B cell (primary cell): ENCODE data around the gene CCBE1. TPM values are rescaled to one million over a fixed set of nuclear protein-coding genes. Genes with fewer than 3 reads are reported as not detected.

Source experiments
- ATAC-seq: fragments of 200-7000 bp; cut with Tn5 transposase; one replicate; pipeline ENCODE4 v1.10.0; 2021; ENCODE audit warnings: low read depth, mild to moderate bottlenecking, moderate number of reproducible peaks, moderate library complexity
- CTCF ChIA-PET: fragments of 350-600 bp; sonication (Branson Sonifier 250); formaldehyde crosslinking; loops from one replicate; lab custom pipeline; 2021; ENCODE audit warnings: antibody characterized with exemption, inconsistent platforms; lab: Charles Lee
- POLR2A ChIA-PET: fragments of 350-600 bp; sonication (Branson Sonifier 250); formaldehyde crosslinking; loops from one replicate; lab custom pipeline; 2021; ENCODE audit warnings: antibody characterized with exemption; lab: Charles Lee
- DNase-seq: peaks from one replicate; pipeline ENCODE4 v3.0.0; 2013
- H2AFZ ChIP-seq: 2 replicates; pipeline ENCODE4 v1.6.1; 2012; ENCODE audit warnings: mild to moderate bottlenecking, low read depth, low read length; ENCODE audit not compliant: insufficient read depth, poor library complexity, severe bottlenecking
- H3K27ac ChIP-seq, 2 donors: 1 replicate in 1 of 2; 2 replicates in 1 of 2; pipeline ENCODE4 v1.5.1; 2012 to 2013; ENCODE audit warnings: low read length in 2 of 2, mild to moderate bottlenecking in 2 of 2, moderate library complexity in 1 of 2
- H3K27me3 ChIP-seq, 4 experiments: fragments of 200-600 bp in 1 of 4; sonication (generic) in 1 of 4; replicated peaks in 1 of 4; 1 replicate in 2 of 4; 2 replicates in 2 of 4; pipeline versions ENCODE4 v1.6.1 to v1.7.0; 2013 to 2016; ENCODE audit warnings: low read length in 3 of 4, mild to moderate bottlenecking in 2 of 4, mixed read lengths in 1 of 4, moderate library complexity in 1 of 4; ENCODE audit not compliant: insufficient read depth in 4 of 4, control insufficient read depth in 3 of 4; ENCODE audit errors: control extremely low read depth in 1 of 4
- H3K36me3 ChIP-seq, 2 experiments: replicated peaks in 1 of 2; 1 replicate in 1 of 2; 2 replicates in 1 of 2; pipeline versions ENCODE4 v1.6.1 to v1.7.1; 2013; ENCODE audit warnings: low read length in 1 of 2; ENCODE audit not compliant: insufficient read depth in 2 of 2, control insufficient read depth in 1 of 2; ENCODE audit errors: control extremely low read depth in 1 of 2, extremely low read depth in 1 of 2
- H3K4me1 ChIP-seq, 2 donors: fragments of 200-600 bp in 1 of 2; sonication (generic) in 1 of 2; 1 replicate in 1 of 2; 2 replicates in 1 of 2; pipeline versions ENCODE4 v1.5.1 to v1.6.1; 2013 to 2017; ENCODE audit warnings: low read length in 2 of 2; ENCODE audit not compliant: control insufficient read depth in 2 of 2, insufficient read depth in 2 of 2
- H3K4me2 ChIP-seq: replicated peaks from 2 replicates; pipeline ENCODE3; 2012; ENCODE audit warnings: mild to moderate bottlenecking, low read depth, low read length; ENCODE audit not compliant: poor library complexity, severe bottlenecking
- H3K4me3 ChIP-seq, 5 experiments: fragments of 200-600 bp in 1 of 5; sonication (generic) in 1 of 5; 1 replicate in 3 of 5; 2 replicates in 2 of 5; pipeline versions ENCODE4 v1.5.1 to v1.7.0; 2011 to 2016; ENCODE audit warnings: low read length in 4 of 5, mild to moderate bottlenecking in 4 of 5, low read depth in 2 of 5, control low read depth in 1 of 5, moderate library complexity in 1 of 5; ENCODE audit not compliant: insufficient read depth in 1 of 5; ENCODE audit errors: control extremely low read depth in 1 of 5, extremely low read depth in 1 of 5
- H3K79me2 ChIP-seq: fragments of 200-600 bp; sonication (generic); one replicate; pipeline ENCODE4 v1.6.0; 2016; ENCODE audit warnings: low read length; ENCODE audit not compliant: control insufficient read depth, insufficient read depth
- H3K9ac ChIP-seq: fragments of 200-600 bp; sonication (generic); 2 replicates; pipeline ENCODE4 v1.6.1; 2017; ENCODE audit warnings: mild to moderate bottlenecking, low read length, moderate library complexity
- H3K9me3 ChIP-seq, 3 donors: one replicate each; pipeline versions ENCODE4 v1.6.1 to v1.7.1; 2013; ENCODE audit warnings: low read length in 2 of 3; ENCODE audit not compliant: control insufficient read depth in 2 of 3, insufficient read depth in 1 of 3; ENCODE audit errors: control extremely low read depth in 1 of 3
- H4K20me1 ChIP-seq: 2 replicates; pipeline ENCODE4 v1.6.0; 2012; ENCODE audit warnings: mild to moderate bottlenecking, low read length; ENCODE audit not compliant: insufficient read depth, control insufficient read depth, poor library complexity, severe bottlenecking
- H3K27ac Mint-ChIP-seq: one replicate; pipeline ENCODE4 v1.8.0; 2021; ENCODE audit warnings: mixed read lengths
- H3K27me3 Mint-ChIP-seq: one replicate; pipeline ENCODE4 v1.8.0; 2021; ENCODE audit warnings: mixed read lengths
- H3K4me1 Mint-ChIP-seq: one replicate; pipeline ENCODE4 v1.8.0; 2021; ENCODE audit warnings: mixed read lengths
- H3K4me3 Mint-ChIP-seq: one replicate; pipeline ENCODE4 v1.8.0; 2021; ENCODE audit warnings: mixed read lengths
- H3K9me3 Mint-ChIP-seq: one replicate; pipeline ENCODE4 v1.8.0; 2022; ENCODE audit warnings: mixed read lengths; ENCODE audit not compliant: insufficient read depth
- CTCF ChIP-seq: fragments of 200-600 bp; IDR thresholded peaks from one replicate; pipeline ENCODE4 v1.8.0; 2022; ENCODE audit warnings: antibody characterized with exemption, mild to moderate bottlenecking
- EZH2 ChIP-seq: IDR thresholded peaks from 2 replicates; pipeline ENCODE4 v1.6.1; 2012; ENCODE audit warnings: borderline replicate concordance, low read depth, mild to moderate bottlenecking, moderate library complexity, low read length; ENCODE audit not compliant: insufficient read depth, poor library complexity, severe bottlenecking
- WGBS: methylation state at CpG from one replicate; pipeline ENCODE4 v1.1.5; 2013; ENCODE audit warnings: missing lambda C conversion rate; ENCODE audit not compliant: insufficient coverage; 5-methylcytosine and 5-hydroxymethylcytosine counted together
- intact Hi-C: fragments of 100-400 bp; cut with micrococcal nuclease; formaldehyde crosslinking; loops from one replicate; pipeline ENCODE4 v1.10.0; 2022
- polyA plus RNA-seq: library from polyadenylated mRNA; depleted of rRNA; stranded (reverse); fragments of >200 nt; gene quantifications from 2 replicates; pipeline ENCODE4 v1.2.3, GENCODE V29; 2012
- total RNA-seq, 2 donors: library from RNA; stranded (reverse); fragments of 120-200 nt in 1 of 2; gene quantifications; 1 replicate in 1 of 2; 2 replicates in 1 of 2; pipeline versions ENCODE4 v1.2.3 to v1.2.4, GENCODE V29; 2013 to 2022

Gene CCBE1
- total and polyA plus RNA-seq, 2 donors (not counting 1 experiment from before 2014, with no cell fraction given), result not detected

GRCh38 chr18:59643740-59644139 is 53.5 kb downstream of the CCBE1 start:
- no peaks in the 10 kb centered on the region for H3K9me3 Mint-ChIP-seq
- ChIA-PET POLR2A (no interaction called here), CTCF (no interaction called here)
- Histone ChIP-seq H3K4me2 (no peak overlapping the region), H4K20me1 (no peaks in the 10 kb centered on the region), H3K27ac (no peak overlapping the region), H3K9ac (no peak overlapping the region), H3K9me3 (no peaks in the 10 kb centered on the region), H3K4me1 (no peaks in the 10 kb centered on the region), H3K27me3 (no peaks in the 10 kb centered on the region), H2AFZ (no peak overlapping the region), H3K4me3 (no peak overlapping the region), H3K36me3 (no peaks in the 10 kb centered on the region), H3K79me2 (no peaks in the 10 kb centered on the region)
- no peak overlapping the region for H3K4me3 Mint-ChIP-seq
- no peak for DNase-seq
- WGBS, result 93% methylated on average over 3 of the region's 6 CpGs
- intact Hi-C loops, result no loop called here
- H3K27ac Mint-ChIP-seq, result no peak overlapping the region
- ATAC-seq, result no peak
- peaks cover 9% of the 10 kb centered on the region for H3K27me3 Mint-ChIP-seq
- no peaks in the 10 kb centered on the region for H3K4me1 Mint-ChIP-seq
- no peak for TF ChIP-seq CTCF
- no peak for TF ChIP-seq EZH2

- H3K4me3 ChIP-seq, result no peak overlapping the region
- WGBS, result no CpG with 5 or more reads among the region's 3 CpGs
- no peak overlapping the region for H3K27ac ChIP-seq
- H3K79me2 ChIP-seq, result no peaks in the 10 kb centered on the region
- Mint-ChIP-seq H3K4me1 (no peaks in the 10 kb centered on the region), H3K27ac (no peak overlapping the region), H3K27me3 (peaks cover 8% of the 10 kb centered on the region), H3K9me3 (no peaks in the 10 kb centered on the region), H3K4me3 (no peak overlapping the region)
- H3K9ac ChIP-seq, result no peak overlapping the region
- no peak for ATAC-seq
- no peaks in the 10 kb centered on the region for H3K9me3 ChIP-seq
- ChIA-PET POLR2A (no interaction called here), CTCF (no interaction called here)
- H3K4me2 ChIP-seq, result no peak overlapping the region
- H2AFZ ChIP-seq, result no peak overlapping the region
- no peaks in the 10 kb centered on the region for H3K27me3 ChIP-seq
- no peaks in the 10 kb centered on the region for H3K4me1 ChIP-seq
- no peaks in the 10 kb centered on the region for H3K36me3 ChIP-seq
- DNase-seq, result no peak
- intact Hi-C loops, result no loop called here
- no peaks in the 10 kb centered on the region for H4K20me1 ChIP-seq
- TF ChIP-seq CTCF (no peak), EZH2 (no peak)
Observed at GRCh38 chr18:59640721-59641120, 56.5 kb downstream of the CCBE1 start.
